Fibroblast of villous mesenchyme (primary cell): Measurements from ENCODE around the gene MEI1. TPM values are rescaled to one million over a fixed set of nuclear protein-coding genes. Genes with fewer than 3 reads are reported as not detected.
"Not testable (repeated sequence)": the region's sequence is repeated elsewhere in the genome, so short reads cannot be mapped to it uniquely, and the experiment has no call there.

Experiments
- DNase-seq: peaks from one replicate; pipeline ENCODE4 v3.0.0-alpha.2; 2010; ENCODE audit warnings: low read depth
- H3K4me3 ChIP-seq: 2 replicates; pipeline ENCODE4 v1.5.1; 2011; ENCODE audit warnings: low read depth, mild to moderate bottlenecking, low read length
- total RNA-seq: library from RNA; depleted of rRNA; stranded (reverse); fragments of >200 nt; gene quantifications from 2 replicates; pipeline ENCODE4 v1.2.3, GENCODE V29; 2012
- TF ChIP-seq, protein P1 (sequence below): IDR thresholded peaks from 2 replicates; pipeline ENCODE4 v1.5.1; 2012; ENCODE audit warnings: low read depth, mild to moderate bottlenecking, low read length; ENCODE audit not compliant: insufficient read depth

The MEI1 gene
- total RNA-seq, 1 donor, result 2.2 TPM

DNA sequence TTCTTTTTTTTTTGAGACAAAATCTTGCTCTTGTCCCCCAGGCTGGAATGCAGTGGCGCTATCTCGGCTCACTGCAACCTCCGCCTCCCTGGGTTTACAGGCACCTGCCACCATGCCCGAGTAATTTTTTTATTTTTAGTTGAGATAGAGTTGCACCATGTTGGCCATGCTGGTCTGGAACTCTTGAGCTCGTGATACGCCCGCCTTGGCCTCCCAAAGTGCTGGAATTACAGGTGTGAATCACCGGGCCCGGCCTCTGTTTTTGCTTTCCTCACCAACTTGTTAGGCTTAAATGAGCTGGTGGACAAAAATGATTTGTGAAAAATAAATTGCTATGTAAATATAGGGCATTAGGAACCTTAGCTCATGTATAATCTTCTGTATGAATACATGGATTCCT, 3.5 kb downstream of the MEI1 start:
- H3K4me3 ChIP-seq, result no peak overlapping the region
- TF ChIP-seq, protein P1, sequence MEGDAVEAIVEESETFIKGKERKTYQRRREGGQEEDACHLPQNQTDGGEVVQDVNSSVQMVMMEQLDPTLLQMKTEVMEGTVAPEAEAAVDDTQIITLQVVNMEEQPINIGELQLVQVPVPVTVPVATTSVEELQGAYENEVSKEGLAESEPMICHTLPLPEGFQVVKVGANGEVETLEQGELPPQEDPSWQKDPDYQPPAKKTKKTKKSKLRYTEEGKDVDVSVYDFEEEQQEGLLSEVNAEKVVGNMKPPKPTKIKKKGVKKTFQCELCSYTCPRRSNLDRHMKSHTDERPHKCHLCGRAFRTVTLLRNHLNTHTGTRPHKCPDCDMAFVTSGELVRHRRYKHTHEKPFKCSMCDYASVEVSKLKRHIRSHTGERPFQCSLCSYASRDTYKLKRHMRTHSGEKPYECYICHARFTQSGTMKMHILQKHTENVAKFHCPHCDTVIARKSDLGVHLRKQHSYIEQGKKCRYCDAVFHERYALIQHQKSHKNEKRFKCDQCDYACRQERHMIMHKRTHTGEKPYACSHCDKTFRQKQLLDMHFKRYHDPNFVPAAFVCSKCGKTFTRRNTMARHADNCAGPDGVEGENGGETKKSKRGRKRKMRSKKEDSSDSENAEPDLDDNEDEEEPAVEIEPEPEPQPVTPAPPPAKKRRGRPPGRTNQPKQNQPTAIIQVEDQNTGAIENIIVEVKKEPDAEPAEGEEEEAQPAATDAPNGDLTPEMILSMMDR, result no peak

DNA sequence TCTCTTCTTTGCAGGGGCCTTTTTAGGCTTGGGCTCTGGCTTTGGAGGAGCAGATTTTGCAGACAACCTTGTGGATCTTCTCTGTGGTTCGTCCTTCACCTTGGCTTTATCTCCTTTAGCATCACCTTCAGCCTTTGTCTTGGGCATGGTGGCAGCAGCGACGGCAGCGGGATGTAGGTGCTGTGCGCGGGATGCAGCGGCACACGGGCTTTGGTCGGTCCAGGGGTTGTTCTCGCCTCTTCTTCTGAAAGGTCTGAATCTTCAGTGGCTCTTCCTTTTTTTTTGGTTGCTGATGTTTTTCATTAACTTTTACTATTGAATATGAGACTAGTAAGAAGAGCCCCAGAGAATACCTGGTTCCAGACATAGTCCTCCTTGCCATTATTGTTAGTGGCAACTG, 10.0 kb downstream of the MEI1 start:
- no peak for DNase-seq
- TF ChIP-seq, protein P1, result no peak

More for the DNA sequence above, 3.5 kb downstream of the MEI1 start:
- no peak for DNase-seq

DNA sequence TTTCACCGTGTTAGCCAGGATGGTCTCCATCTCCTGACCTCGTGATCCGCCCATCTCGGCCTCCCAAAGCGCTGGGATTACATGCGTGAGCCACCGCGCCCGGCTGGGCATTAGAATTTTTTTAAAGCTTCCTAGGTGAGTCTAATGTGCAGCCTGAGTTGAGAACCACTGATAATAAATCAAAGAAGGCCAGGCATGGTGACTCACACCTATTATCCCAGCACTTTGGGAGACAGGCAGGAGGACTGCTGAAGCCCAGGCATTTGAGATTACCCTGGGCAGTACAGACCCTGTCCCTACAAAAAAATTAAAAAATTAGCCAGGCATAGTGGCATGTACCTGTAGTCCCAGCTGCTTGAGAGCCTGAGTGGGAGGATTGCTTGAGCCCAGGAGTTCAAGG, 13.7 kb downstream of the MEI1 start:
- TF ChIP-seq, protein P1, result no peak
- DNase-seq, result no peak
- no peak overlapping the region for H3K4me3 ChIP-seq

More for the DNA sequence above, 10.0 kb downstream of the MEI1 start:
- H3K4me3 ChIP-seq, result no peak overlapping the region

DNA sequence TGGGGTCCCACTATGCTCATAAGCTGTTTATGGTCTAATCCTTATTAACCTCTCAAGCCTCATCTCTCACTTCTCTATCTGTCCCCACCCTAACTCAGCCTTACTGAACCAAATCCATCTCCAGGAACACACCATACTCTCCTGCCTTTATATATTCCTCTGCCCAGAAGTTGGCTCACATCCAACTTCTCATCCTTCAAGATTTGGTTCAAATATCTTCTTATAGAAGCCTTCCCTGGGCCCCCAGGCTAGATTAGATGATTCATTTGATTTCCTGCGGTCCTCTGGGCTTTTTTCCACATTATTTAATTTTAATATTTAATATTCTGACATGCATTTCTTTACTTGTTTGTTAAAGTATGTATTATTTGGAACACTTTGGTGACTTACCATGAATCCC, 23.2 kb downstream of the MEI1 start:
- DNase-seq, result no peak
- TF ChIP-seq, protein P1, result no peak
- no peak overlapping the region for H3K4me3 ChIP-seq

DNA sequence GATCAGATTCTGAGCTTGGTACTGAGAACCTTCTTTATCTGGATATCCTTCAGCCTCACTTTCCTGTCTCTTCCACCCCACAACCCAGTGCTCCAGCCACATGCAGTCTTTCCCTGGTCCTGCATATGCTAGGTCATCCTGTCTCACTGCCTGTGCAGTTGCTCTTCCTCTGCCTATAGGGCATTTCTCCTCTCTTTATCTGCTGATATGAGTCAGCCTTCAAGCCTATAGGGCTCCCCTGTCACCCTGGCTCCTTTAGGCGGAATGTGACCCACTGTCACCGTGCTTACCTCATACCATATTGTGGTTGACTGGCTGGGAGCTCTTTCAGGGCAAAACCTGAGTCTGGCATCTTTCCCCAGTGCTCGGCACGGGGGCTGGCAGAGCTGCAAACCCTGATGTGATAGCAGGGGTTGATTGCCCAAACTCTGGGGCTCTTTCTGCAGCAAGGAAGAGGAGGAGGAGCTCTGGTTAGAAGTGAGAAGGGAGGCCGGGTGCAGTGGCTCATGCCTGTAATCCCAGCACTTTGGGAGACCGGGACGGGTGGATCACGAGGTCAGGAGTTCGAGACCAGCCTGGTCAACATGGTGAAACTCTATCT, 26.3 kb downstream of the MEI1 start:
- H3K4me3 ChIP-seq, result no peak overlapping the region
- TF ChIP-seq, protein P1, result no peak
- DNase-seq, result no peak

DNA sequence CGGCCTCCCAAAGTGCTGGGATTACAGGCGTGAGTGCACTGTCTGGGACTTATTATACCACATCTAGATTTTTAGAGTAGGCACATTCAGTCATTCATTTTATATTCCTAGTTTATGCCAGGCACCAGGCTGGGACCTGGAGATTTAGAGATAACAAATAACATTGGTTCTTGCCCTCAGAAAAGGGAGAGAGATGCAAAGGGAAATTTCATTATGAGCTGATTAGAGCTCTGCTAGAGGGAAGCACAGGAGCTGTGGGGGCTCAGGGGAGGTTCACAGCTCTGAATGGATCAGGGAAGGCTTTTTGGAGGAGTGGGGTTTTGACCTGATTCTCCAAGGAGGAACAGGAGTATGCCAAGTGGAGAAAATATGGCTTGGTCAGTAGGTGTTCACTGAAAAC, 32.3 kb downstream of the MEI1 start:
- H3K4me3 ChIP-seq, result no peak overlapping the region
- no peak for DNase-seq
- TF ChIP-seq, protein P1, result no peak

DNA sequence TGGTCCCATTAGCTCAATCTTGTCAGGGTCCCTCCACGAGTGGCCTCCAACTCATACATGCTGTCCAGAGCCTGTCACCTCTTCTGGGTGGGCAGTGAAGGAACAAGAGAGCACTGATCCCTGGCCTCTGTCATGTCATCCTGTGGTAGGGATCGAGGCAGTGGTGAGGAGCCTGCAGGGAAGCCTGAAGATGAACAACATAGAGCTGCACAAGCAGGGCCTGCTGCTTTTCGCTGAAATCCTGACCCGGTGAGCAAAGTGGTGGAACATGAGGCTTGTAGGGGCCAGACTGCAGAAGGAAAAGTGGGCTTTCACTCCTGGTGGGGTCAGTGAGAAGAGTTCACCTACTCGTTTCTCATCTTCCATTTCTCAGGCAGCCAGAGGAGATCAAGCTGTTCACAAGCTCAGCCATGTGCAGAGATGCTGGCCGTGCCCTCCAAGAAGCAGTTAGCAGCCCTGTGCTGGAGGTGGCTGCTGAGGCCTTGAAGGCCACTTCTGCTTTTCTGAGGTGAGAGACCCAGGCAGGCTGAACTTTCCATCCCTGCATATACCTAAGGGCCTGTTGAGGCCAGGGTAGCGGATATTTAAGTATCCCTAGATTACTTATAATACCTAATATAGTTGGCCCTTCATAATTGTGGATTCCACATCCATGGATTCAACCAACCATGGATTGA, 32.9 kb downstream of the MEI1 start:
- no peak overlapping the region for H3K4me3 ChIP-seq
- DNase-seq, result no peak
- TF ChIP-seq, protein P1, result no peak

DNA sequence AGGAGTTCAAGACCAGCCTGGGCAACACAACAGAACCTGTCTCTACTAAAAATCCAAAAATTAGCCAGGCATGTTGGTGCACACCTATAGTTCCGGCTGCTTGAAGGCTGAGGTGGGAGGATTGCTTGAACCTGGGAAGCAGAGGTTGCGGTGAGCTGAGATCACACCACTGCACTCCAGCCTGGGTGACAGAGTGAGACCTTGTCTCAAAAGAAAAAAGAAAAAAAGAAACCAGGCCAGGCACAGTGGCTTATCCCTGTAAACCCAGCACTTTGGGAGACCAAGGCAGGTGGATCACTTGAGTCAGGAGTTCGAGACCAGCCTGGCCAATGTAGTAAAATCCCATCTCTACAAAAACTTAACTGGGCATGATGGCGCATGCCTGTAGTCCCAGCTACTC, 33.9 kb downstream of the MEI1 start:
- not testable (repeated sequence) for DNase-seq, H3K4me3 ChIP-seq
